ENCODE results near the gene MYL6B. TPM values are rescaled to one million over a fixed set of nuclear protein-coding genes. Genes with fewer than 3 reads are reported as not detected.
A peak's percentile ranks its signal among the peaks of the same experiment; 100 is the strongest.

MYL6B gene
- total RNA-seq, 1 donor from 2014 or later: 27.4 TPM

DNA sequence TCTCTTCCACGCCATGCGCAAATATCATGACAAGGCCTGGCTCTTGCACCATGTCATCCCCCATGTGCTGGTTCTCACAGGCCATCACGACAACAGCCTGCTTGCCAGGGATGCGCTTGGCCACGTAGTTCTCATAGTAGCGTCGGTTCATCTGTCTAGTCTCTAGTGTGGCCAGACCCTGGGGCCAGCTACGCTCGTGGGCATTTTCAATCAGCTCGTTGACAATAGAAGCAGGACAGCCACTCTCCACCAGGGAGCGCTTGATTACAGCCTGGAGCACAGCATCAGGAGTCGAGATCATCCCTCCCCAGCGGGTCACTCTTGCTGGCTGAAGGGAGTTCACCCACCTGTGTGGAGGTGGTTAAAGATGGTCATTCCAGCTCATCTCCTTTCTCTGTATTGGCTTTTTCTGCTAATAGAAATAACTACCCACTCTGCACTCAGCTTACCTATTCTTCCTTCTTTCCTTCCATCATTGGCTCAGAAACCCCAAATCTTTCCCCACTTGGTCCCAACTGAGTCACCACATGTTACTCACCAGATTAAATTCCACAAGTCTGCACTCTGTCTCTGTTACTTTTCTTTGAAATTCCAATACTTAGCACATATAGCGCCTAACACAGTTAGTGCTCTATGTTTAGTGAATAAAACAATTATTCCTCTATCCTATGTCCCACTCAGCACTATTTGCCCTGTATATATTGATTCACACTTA, 54.2 kb downstream of the MYL6B start:
- Histone ChIP-seq H3K36me3 (ENCODE audit: control insufficient read depth, insufficient read depth, low read length) (peaks cover 28% of the 10 kb centered on the region), H3K27me3 (ENCODE audit: control insufficient read depth, insufficient read depth, low read length) (no peaks in the 10 kb centered on the region), H3K4me3 (ENCODE audit: low read depth, low read length) (no peak overlapping the region)
- TF ChIP-seq, protein P1, sequence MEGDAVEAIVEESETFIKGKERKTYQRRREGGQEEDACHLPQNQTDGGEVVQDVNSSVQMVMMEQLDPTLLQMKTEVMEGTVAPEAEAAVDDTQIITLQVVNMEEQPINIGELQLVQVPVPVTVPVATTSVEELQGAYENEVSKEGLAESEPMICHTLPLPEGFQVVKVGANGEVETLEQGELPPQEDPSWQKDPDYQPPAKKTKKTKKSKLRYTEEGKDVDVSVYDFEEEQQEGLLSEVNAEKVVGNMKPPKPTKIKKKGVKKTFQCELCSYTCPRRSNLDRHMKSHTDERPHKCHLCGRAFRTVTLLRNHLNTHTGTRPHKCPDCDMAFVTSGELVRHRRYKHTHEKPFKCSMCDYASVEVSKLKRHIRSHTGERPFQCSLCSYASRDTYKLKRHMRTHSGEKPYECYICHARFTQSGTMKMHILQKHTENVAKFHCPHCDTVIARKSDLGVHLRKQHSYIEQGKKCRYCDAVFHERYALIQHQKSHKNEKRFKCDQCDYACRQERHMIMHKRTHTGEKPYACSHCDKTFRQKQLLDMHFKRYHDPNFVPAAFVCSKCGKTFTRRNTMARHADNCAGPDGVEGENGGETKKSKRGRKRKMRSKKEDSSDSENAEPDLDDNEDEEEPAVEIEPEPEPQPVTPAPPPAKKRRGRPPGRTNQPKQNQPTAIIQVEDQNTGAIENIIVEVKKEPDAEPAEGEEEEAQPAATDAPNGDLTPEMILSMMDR (IDR thresholded peaks at IDR 0.05; ENCODE audit: insufficient read depth, low read length, severe bottlenecking): peak; percentile 78
- FAIRE-seq (no peak), DNase-seq (ENCODE audit: low read depth) (peak; percentile 59)

Other genes starting within 250 kb of the MYL6B start
- gene PYM1, start 224.7 kb upstream of the MYL6B start, total RNA-seq: 34.0 and 56.3 TPM in 2 replicates
- gene DGKA, start 221.4 kb upstream of the MYL6B start, total RNA-seq: 81.9 and 88.5 TPM in 2 replicates
- 1.8 and 2.6 TPM in 2 replicates for gene PMEL, start 186.5 kb upstream of the MYL6B start, total RNA-seq
- 5.2 and 6.8 TPM in 2 replicates for gene CDK2, start 185.8 kb upstream of the MYL6B start, total RNA-seq
- gene RAB5B, start 178.5 kb upstream of the MYL6B start, total RNA-seq: 30.8 and 48.8 TPM in 2 replicates
- 2.1 and 3.6 TPM in 2 replicates for gene SUOX, start 155.3 kb upstream of the MYL6B start, total RNA-seq
- gene IKZF4, start 131.5 kb upstream of the MYL6B start, total RNA-seq: 0.26 and 0.64 TPM in 2 replicates
- 32.8 and 201 TPM in 2 replicates for gene RPS26, start 110.7 kb upstream of the MYL6B start, total RNA-seq
- gene ERBB3, start 72.4 kb upstream of the MYL6B start, total RNA-seq: 21.1 and 59.8 TPM in 2 replicates
- gene PA2G4, start 48.0 kb upstream of the MYL6B start, total RNA-seq: 168 and 172 TPM in 2 replicates
- 3,411 and 3,733 TPM in 2 replicates for gene RPL41, start 36.0 kb upstream of the MYL6B start, total RNA-seq
- 3.5 and 4.5 TPM in 2 replicates for gene ZC3H10, start 34.3 kb upstream of the MYL6B start, total RNA-seq
- gene ESYT1, start 24.3 kb upstream of the MYL6B start, total RNA-seq: 253 and 304 TPM in 2 replicates
- gene MYL6, start 5.8 kb downstream of the MYL6B start, total RNA-seq: 590 and 1,212 TPM in 2 replicates
- gene SMARCC2, start 36.9 kb downstream of the MYL6B start, total RNA-seq: 14.0 and 20.4 TPM in 2 replicates
- 102 and 158 TPM in 2 replicates for gene RNF41, start 69.3 kb downstream of the MYL6B start, total RNA-seq
- gene NABP2, start 71.8 kb downstream of the MYL6B start, total RNA-seq: 25.3 and 40.5 TPM in 2 replicates
- gene SLC39A5, start 77.5 kb downstream of the MYL6B start, total RNA-seq: 0.13 and 0.26 TPM in 2 replicates
- 6.8 and 11.3 TPM in 2 replicates for gene ANKRD52, start 105.8 kb downstream of the MYL6B start, total RNA-seq
- gene COQ10A, start 114.4 kb downstream of the MYL6B start, total RNA-seq: 2.7 and 5.3 TPM in 2 replicates
- 64.8 and 89.4 TPM in 2 replicates for gene CS, start 147.7 kb downstream of the MYL6B start, total RNA-seq
- 59.9 and 91.1 TPM in 2 replicates for gene CNPY2, start 163.4 kb downstream of the MYL6B start, total RNA-seq
- gene PAN2, start 181.4 kb downstream of the MYL6B start, total RNA-seq: 20.5 and 30.7 TPM in 2 replicates
- gene IL23A, start 186.3 kb downstream of the MYL6B start, total RNA-seq: 0.13 TPM in 1 of 2 replicates, not detected in the other
- 47.5 and 47.9 TPM in 2 replicates for gene STAT2, start 207.5 kb downstream of the MYL6B start, total RNA-seq
- not detected in 2 replicates for gene APOF, start 210.3 kb downstream of the MYL6B start, total RNA-seq